Hepatocyte (in vitro differentiated cells): ENCODE results near the gene USO1.

ENCODE experiments used
- EZH2phosphoT487 ChIP-seq: fragments of 200-600 bp; sonication (generic); IDR thresholded peaks from one replicate; pipeline ENCODE4 v1.6.1; 2018; ENCODE audit warnings: antibody characterized with exemption, mild to moderate bottlenecking, low read depth, moderate library complexity; ENCODE audit not compliant: unreplicated experiment, severe bottlenecking
- TF ChIP-seq, protein P1 (sequence below): fragments of 200-600 bp; sonication (generic); IDR thresholded peaks from 2 replicates; pipeline ENCODE4 v1.5.1; 2016; ENCODE audit warnings: antibody characterized with exemption, mild to moderate bottlenecking; ENCODE audit not compliant: poor library complexity

- TF ChIP-seq, protein P1, sequence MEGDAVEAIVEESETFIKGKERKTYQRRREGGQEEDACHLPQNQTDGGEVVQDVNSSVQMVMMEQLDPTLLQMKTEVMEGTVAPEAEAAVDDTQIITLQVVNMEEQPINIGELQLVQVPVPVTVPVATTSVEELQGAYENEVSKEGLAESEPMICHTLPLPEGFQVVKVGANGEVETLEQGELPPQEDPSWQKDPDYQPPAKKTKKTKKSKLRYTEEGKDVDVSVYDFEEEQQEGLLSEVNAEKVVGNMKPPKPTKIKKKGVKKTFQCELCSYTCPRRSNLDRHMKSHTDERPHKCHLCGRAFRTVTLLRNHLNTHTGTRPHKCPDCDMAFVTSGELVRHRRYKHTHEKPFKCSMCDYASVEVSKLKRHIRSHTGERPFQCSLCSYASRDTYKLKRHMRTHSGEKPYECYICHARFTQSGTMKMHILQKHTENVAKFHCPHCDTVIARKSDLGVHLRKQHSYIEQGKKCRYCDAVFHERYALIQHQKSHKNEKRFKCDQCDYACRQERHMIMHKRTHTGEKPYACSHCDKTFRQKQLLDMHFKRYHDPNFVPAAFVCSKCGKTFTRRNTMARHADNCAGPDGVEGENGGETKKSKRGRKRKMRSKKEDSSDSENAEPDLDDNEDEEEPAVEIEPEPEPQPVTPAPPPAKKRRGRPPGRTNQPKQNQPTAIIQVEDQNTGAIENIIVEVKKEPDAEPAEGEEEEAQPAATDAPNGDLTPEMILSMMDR: no peak
- no peak for TF ChIP-seq EZH2phosphoT487
Observed at GRCh38 chr4:75741027-75741426, 16.6 kb downstream of the USO1 start.
